Heart right ventricle (tissue), 16 donors: ENCODE measurements around the gene NPPC. TPM values are rescaled to one million over a fixed set of nuclear protein-coding genes. Genes with fewer than 3 reads are reported as not detected.

Source experiments
- ATAC-seq, 8 donors: fragments of 200-7000 bp; cut with Tn5 transposase; one replicate each; pipeline ENCODE4 v1.9.1; 2020; ENCODE audit warnings: mild to moderate bottlenecking in 8 of 8, moderate library complexity in 8 of 8, moderate number of reproducible peaks in 1 of 8
- DNase-seq, 2 donors: peaks; one replicate each; pipeline ENCODE4 v3.0.0-alpha.2; 2020
- H3K27ac ChIP-seq, 10 donors: fragments of 200-600 bp; sonication (generic) in 2 of 10; one replicate each; pipeline versions ENCODE4 v1.5.0 to v1.8.0; 2020 to 2022; ENCODE audit warnings: mild to moderate bottlenecking in 3 of 10
- H3K27me3 ChIP-seq, 7 donors: fragments of 200-600 bp; one replicate each; pipeline ENCODE4 v1.8.0; 2021 to 2022; ENCODE audit warnings: mild to moderate bottlenecking in 2 of 7
- H3K36me3 ChIP-seq, 9 donors: fragments of 200-600 bp; sonication (generic) in 1 of 9; one replicate each; pipeline versions ENCODE4 v1.5.0 to v1.8.0; 2020 to 2022; ENCODE audit warnings: mild to moderate bottlenecking in 2 of 9
- H3K4me1 ChIP-seq, 9 donors: fragments of 200-600 bp; sonication (generic) in 1 of 9; one replicate each; pipeline versions ENCODE4 v1.5.0 to v1.8.0; 2020 to 2022; ENCODE audit warnings: mild to moderate bottlenecking in 4 of 9
- H3K4me3 ChIP-seq, 10 donors: fragments of 200-600 bp; sonication (generic) in 2 of 10; one replicate each; pipeline versions ENCODE4 v1.5.0 to v1.8.0; 2020 to 2022; ENCODE audit warnings: mild to moderate bottlenecking in 7 of 10, moderate library complexity in 2 of 10
- H3K9me3 ChIP-seq, 11 donors: fragments of 200-600 bp in 10 of 11; sonication (generic) in 2 of 11; one replicate each; pipeline versions ENCODE4 v1.5.0 to v1.8.0; 2013 to 2022; ENCODE audit warnings: mild to moderate bottlenecking in 2 of 11, control low read depth in 1 of 11, moderate library complexity in 1 of 11
- CTCF ChIP-seq, 9 donors: fragments of 200-600 bp; sonication (generic) in 2 of 9; IDR thresholded peaks; one replicate each; pipeline versions ENCODE4 v1.5.0 to v1.8.0; 2021 to 2022; ENCODE audit warnings: antibody characterized with exemption in 9 of 9, mild to moderate bottlenecking in 5 of 9, moderate library complexity in 1 of 9
- WGBS, 2 donors: extraction: QIAGEN DNeasy Blood & Tissue Kit; methylation state at CpG; one replicate each; pipeline ENCODE4 v1.1.7; 2013; ENCODE audit warnings: inconsistent platforms in 1 of 2; 5-methylcytosine and 5-hydroxymethylcytosine counted together
- intact Hi-C, 10 donors: fragments of 100-400 bp; cut with DNase I; formaldehyde crosslinking; loops; one replicate each; pipeline versions ENCODE4 v1.11.1 to v1.14.2; 2022
- polyA plus RNA-seq, 2 donors: library from polyadenylated mRNA; stranded (reverse); fragments of 200-250 nt; gene quantifications; one replicate each; pipeline ENCODE4 v1.2.3, GENCODE V29; 2013
- total RNA-seq, 10 donors: library from RNA; stranded (reverse); fragmentation: NEBNext Ultra II Directional in 3 of 10; extraction: Animal tissue kit (Norgen Biotek cat#: 25700) in 3 of 10; gene quantifications; one replicate each; pipeline versions ENCODE4 v1.2.1 to v1.2.4, GENCODE V29; 2021 to 2023
- donor health status: Arrhythmogenic right ventricular cardiomyopathy.
- donor health status: ischemic (EF 13 %, LVEDD 7.1; RV severe dilation, severe dysfunction).
- donor health status: healthy with polysubstance abuse.
- donor health status: DM: no; HTN: yes; CAD: no.
- donor health status: DM: no; HTN: no; CAD: no.
- donor health status: ischemic (EF 25% LVEDD 6.9; RV normal size, moderate dysfunction).
- donor health status: ischemic (EF 25% LVEDD 5.7; RV mildly dilated, moderate dysfunction).
- donor health status: healthy.
- donor health status: DM: yes; HTN: yes; CAD: no.
- donor health status: Ischemic cardiomyopathy.
- donor health status: ischemic (EF 35%, LVEDD 5.7; RV mildly dilated, moderate dysfunction).
- donor health status: nonischemic (EF 11% LVEDD 7.7; RV severe dilation, severe dysfunction).
- donor health status: DM: yes; HTN: yes; CAD: no.
- donor health status: PGD.
- donor health status: ischemic (EF 29% LVEDD 5.4; RV normal size, mild dysfunction).
- donor health status: nonischemic (EF 23%, LVEDD 6.1; RV moderate dilation, normal function).

NPPC gene
- total and polyA plus RNA-seq, 12 donors = 0.28 to 8.7 (median 2.4) TPM

- intact Hi-C loops = loop anchor here in 4 of 10 donors (2.0 to 10.0 kb wide), 4 partner anchors 402 to 600 kb away; partner anchors contain the start of gene PRSS56 (in 1 of the 4)
- ATAC-seq = no peak
Measured at GRCh38 chr2:231922311-231923009, 3.7 kb downstream of the NPPC start.

GRCh38 chr2:231920795-231921194 is 5.4 kb downstream of the NPPC start:
- DNase-seq = no peak
- H3K4me1 ChIP-seq = peaks cover 4 to 20% (median 11%) of the 10 kb centered on the region in 9 donors
- intact Hi-C loops = loop anchor here in 3 of 10 donors (5.0 to 10.0 kb wide), 3 partner anchors 404 to 602 kb away; partner anchors contain the start of gene PRSS56 (in 1 of the 3)
- no peak for ATAC-seq
- H3K27me3 ChIP-seq = peaks cover 0 to 56% (median 44%) of the 10 kb centered on the region in 7 donors
- no peaks in the 10 kb centered on the region for H3K9me3 ChIP-seq
- H3K4me3 ChIP-seq = no peak overlapping the region
- H3K27ac ChIP-seq = no peak overlapping the region
- WGBS, 2 donors = 88 to 94% methylated on average over 5 of the region's 5 CpGs
- TF ChIP-seq CTCF (IDR thresholded peaks at IDR 0.05) = no peak
- H3K36me3 ChIP-seq = no peaks in the 10 kb centered on the region

More at GRCh38 chr2:231922311-231923009, 3.7 kb downstream of the NPPC start:
- H3K4me1 ChIP-seq = peaks cover 8 to 33% (median 26%) of the 10 kb centered on the region in 9 donors
- H3K27ac ChIP-seq = no peak overlapping the region
- no peak for DNase-seq
- no peaks in the 10 kb centered on the region for H3K36me3 ChIP-seq
- H3K4me3 ChIP-seq = no peak overlapping the region
- TF ChIP-seq CTCF (IDR thresholded peaks at IDR 0.05) = no peak
- H3K27me3 ChIP-seq = peaks cover 12 to 73% (median 59%) of the 10 kb centered on the region in 7 donors
- H3K9me3 ChIP-seq = no peaks in the 10 kb centered on the region
- WGBS, 2 donors = 84 to 93% methylated on average over 15 of the region's 15 CpGs

- DNase-seq (no peak), ATAC-seq (no peak)
- intact Hi-C loops = loop anchor here in 3 of 10 donors (5.0 to 10.0 kb wide), 3 partner anchors 404 to 602 kb away; partner anchors contain the start of gene PRSS56 (in 1 of the 3)
- H3K27ac ChIP-seq = no peak overlapping the region
- no peak for TF ChIP-seq CTCF (IDR thresholded peaks at IDR 0.05)
- H3K36me3 ChIP-seq = no peaks in the 10 kb centered on the region
- 90 to 95% methylated on average over 3 of the region's 3 CpGs for WGBS, 2 donors
- H3K4me3 ChIP-seq = no peak overlapping the region
- no peaks in the 10 kb centered on the region for H3K9me3 ChIP-seq
- peaks cover 0 to 16% (median 7%) of the 10 kb centered on the region in 9 donors for H3K4me1 ChIP-seq
- H3K27me3 ChIP-seq = peaks cover 0 to 52% (median 40%) of the 10 kb centered on the region in 7 donors
Measured at GRCh38 chr2:231920366-231920765, 5.8 kb downstream of the NPPC start.

- Histone ChIP-seq H3K36me3 (no peaks in the 10 kb centered on the region), H3K27me3 (peaks cover 0 to 43% (median 35%) of the 10 kb centered on the region in 7 donors), H3K27ac (no peak overlapping the region), H3K4me3 (no peak overlapping the region), H3K9me3 (no peaks in the 10 kb centered on the region), H3K4me1 (peaks cover 0 to 10% (median 0%) of the 10 kb centered on the region in 9 donors)
- TF ChIP-seq CTCF (IDR thresholded peaks at IDR 0.05) = no peak
- WGBS, 2 donors = 87 to 88% methylated on average over 15 of the region's 15 CpGs
- DNase-seq = no peak
- no peak for ATAC-seq
- intact Hi-C loops = loop anchor here in 3 of 10 donors (5.0 to 10.0 kb wide), 4 partner anchors 405 to 603 kb away; partner anchors contain the start of gene PRSS56 (in 1 of the 3)
Measured at GRCh38 chr2:231919341-231920035, 6.7 kb downstream of the NPPC start.
